AG09309 (cell line): Measurements from ENCODE around the gene ALDH1L1.

Experiments used
- DNase-seq: peaks from one replicate; pipeline ENCODE4 v3.0.0-alpha.2; 2010; ENCODE audit warnings: low read depth
- H3K4me3 ChIP-seq: 2 replicates; pipeline ENCODE4 v1.5.1; 2011; ENCODE audit warnings: mild to moderate bottlenecking, low read depth, low read length, moderate library complexity; ENCODE audit not compliant: control insufficient read depth
- CTCF ChIP-seq: IDR thresholded peaks from 2 replicates; pipeline ENCODE4 v1.5.1; 2011; ENCODE audit warnings: mild to moderate bottlenecking, low read depth, low read length, inconsistent platforms; ENCODE audit not compliant: insufficient read depth, control insufficient read depth; ENCODE audit errors: missing control alignments

The ALDH1L1 gene

GRCh38 chr3:126180477-126181397, at the start of gene ALDH1L1:
TSS of gene ALDH1L1 (minus strand) at chr3:126180586. CDS start at chr3:126160979, 19,607 bp downstream.
- DNase-seq = no peak
- peak within 1 kb of the TSS; percentile 39 for H3K4me3 ChIP-seq
- no peak for TF ChIP-seq CTCF

GRCh38 chr3:126226374-126226773, 46.0 kb upstream of the ALDH1L1 start:
- no peak for DNase-seq
- H3K4me3 ChIP-seq = no peak overlapping the region
- TF ChIP-seq CTCF = no peak

- H3K4me3 ChIP-seq = no peak overlapping the region
- no peak for TF ChIP-seq CTCF
- DNase-seq = no peak
Measured at GRCh38 chr3:126216416-126216815, 36.0 kb upstream of the ALDH1L1 start.

- TF ChIP-seq CTCF = no peak
- no peak for DNase-seq
Measured at GRCh38 chr3:126213379-126214028, 33.1 kb upstream of the ALDH1L1 start.

GRCh38 chr3:126212620-126213378, 32.4 kb upstream of the ALDH1L1 start:
- no peak for DNase-seq
- H3K4me3 ChIP-seq = peak overlapping the region; percentile 31

More at GRCh38 chr3:126213379-126214028, 33.1 kb upstream of the ALDH1L1 start:
- H3K4me3 ChIP-seq = peak overlapping the region; percentile 26

GRCh38 chr3:126212250-126212619, 31.8 kb upstream of the ALDH1L1 start:
- H3K4me3 ChIP-seq = no peak overlapping the region
- TF ChIP-seq CTCF = no peak
- DNase-seq = no peak

More at GRCh38 chr3:126212620-126213378, 32.4 kb upstream of the ALDH1L1 start:
- peak; percentile 38 for TF ChIP-seq CTCF
